Activated gamma-delta T cell treated with anti-CD3 and anti-CD28 coated beads, Interleukin-2, amount 50 U/mL, for 16 hours (primary cell): ENCODE data around the gene KITLG.
"Not testable (repeated sequence)": the region's sequence is repeated elsewhere in the genome, so short reads cannot be mapped to it uniquely, and the experiment has no call there.

Experiments
- DNase-seq: peaks from one replicate; pipeline ENCODE4 v3.0.0-alpha.2; 2020; ENCODE audit warnings: low read depth

Gene KITLG

DNA sequence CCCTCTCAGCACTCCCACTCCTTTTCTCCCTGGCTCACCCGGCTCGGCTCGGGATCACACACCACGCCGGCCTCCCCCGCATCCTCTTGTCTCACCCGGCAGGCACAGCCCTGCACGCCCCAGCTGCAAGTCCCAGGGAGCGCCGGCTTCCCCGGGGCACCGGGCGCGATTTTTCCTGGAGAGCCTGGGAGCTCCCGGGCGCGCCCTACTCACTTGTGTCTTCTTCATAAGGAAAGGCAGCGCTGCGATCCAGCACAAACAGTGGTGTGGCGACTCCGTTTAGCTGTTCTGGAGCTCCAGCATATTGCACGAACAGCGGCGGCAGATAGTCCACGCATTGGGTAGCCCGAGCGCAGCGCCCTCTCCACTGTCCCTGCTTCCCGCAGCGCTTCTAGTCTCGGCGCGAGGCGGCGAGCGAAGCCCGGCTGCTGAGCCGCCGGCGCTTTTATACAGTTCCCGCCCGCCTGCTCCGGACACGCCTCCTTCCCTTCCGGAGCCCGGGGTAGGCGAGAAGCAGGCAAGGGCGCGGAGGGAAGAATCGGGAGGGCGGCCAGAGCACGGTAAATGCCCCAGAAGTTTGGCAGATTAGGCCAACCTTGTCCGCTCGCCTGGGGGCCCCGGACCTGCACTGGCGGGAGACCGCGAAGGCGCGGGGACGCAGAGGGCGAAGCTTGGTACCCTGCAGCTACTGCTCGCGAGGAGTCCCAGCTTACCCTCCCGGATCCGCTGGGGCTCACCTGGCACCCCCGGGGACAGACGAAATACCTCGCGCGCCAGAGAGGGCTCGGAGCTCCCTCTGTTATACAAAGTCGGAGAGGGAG is at the start of gene KITLG:
TSS of gene KITLG (minus strand) at position 421 of the 821 bp plus-strand sequence. CDS start at position 228, 193 bp downstream.
- no peak for DNase-seq

DNA sequence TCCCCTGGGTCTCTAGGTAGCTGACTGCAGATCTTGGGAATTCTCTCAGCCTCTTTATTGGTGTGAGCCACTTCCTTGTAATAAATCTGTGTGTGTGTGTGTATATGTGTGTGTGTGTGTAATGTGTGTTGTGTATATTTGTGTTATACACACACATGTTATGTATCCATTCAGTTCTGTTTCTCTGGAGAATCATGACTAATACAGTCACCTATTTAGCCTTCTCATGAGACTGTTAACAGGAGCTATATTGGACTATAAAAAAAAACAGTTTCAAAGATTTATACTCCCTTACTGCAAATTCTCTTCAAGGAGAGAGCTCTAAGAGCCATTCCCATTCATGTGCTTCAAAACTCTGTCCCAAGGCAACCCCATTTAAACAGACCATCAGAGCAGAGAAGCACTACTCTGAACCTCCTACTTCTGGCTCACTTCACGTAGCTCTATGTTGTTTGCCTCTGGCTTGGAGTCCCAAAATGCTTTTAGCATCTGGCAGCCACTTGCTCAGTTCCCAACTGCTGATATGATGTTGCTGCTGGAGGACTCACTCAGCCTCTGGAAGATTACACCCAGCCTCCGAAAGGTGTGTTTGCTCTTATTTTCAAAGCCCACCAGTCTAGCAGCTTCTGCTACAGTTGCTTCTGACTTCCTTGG is 48.7 kb upstream of the KITLG start:
- no peak for DNase-seq

DNA sequence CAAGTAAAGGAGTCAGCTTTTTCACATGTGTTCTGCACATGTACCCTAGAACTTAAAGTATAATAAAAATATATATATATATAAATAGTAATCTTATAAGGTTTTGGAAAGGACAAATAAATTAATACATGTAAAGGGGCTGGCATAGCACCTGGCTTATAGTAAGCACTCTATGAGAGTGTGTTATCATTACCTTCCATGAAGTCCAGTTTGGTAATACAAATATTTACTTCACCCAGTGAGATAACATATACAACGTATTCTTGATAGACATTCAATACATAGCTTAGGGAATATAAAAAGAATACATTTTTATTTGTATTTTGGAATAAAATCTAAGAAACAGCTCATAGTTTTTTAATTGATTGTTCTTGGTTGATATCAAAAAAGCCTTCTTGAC is 47.8 kb upstream of the KITLG start:
- not testable (repeated sequence) for DNase-seq

GRCh38 chr12:88627501-88627900 is 47.2 kb upstream of the KITLG start:
- DNase-seq: no peak

DNA sequence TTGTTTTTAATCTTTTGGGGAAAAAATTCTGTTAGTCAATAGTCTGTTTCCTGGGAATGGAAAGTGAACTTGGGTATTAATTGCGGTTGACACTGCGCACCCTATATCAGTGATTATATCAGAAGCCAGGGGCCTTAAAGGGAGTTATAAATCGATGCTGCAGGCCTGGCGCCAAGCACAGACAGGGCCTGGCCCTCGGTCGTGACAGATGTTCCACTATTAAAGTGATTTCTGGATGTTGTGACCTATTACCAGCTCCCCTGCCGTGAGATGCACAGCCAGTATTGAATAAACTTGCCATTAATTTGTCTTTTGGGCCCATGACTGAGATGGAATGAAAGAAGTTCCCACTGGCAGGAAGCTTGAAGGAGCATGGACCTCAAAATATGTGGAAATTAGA is 45.1 kb upstream of the KITLG start:
- no peak for DNase-seq

- DNase-seq: no peak
Measured at GRCh38 chr12:88624911-88625310, 44.6 kb upstream of the KITLG start.

- DNase-seq: no peak
Measured at GRCh38 chr12:88623777-88624548, 43.7 kb upstream of the KITLG start.

DNA sequence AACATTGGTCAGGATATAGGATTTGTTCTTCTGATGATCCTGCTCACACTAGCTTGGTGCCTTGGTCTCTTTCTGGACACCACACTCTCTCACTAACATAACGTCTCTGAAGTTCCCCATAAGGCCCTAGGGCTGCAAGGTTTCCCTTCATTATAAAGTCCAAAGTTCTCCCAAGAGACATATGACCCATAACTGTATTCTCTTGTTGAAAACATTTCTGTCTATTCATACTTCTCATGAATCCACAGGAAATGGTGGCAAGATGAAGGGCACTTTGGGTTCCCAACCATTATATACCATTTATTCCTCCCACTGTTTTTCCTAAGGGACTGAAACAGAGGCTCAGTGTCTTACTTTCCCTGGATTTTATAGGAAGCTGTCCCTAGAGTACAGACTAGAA is 37.1 kb upstream of the KITLG start:
- no peak for DNase-seq

- DNase-seq: no peak
Measured at GRCh38 chr12:88615490-88615889, 35.2 kb upstream of the KITLG start.

GRCh38 chr12:88604646-88605045 is 24.4 kb upstream of the KITLG start:
- no peak for DNase-seq

DNA sequence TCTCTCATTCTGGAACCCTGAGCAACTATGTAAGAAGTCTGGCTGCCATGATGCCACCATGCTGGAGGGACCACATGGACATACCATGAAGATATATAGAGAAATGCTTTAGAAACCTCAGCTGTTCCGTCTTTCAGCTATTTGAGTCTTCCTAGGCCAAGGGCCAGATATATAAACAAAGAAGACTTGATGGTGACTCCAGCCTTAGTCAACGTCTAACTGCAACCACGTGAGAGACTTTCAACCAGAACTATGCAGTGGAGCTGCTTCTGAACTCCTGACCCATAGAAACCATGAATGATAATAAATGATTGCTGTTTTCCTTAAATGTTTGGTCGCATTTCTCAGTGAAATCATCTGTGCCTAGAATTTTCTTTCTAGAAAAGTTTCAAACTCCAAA is 20.0 kb upstream of the KITLG start:
- DNase-seq: no peak

- DNase-seq: no peak
Measured at GRCh38 chr12:88597365-88597764, 17.1 kb upstream of the KITLG start.

GRCh38 chr12:88595697-88596096 is 15.4 kb upstream of the KITLG start:
- no peak for DNase-seq

GRCh38 chr12:88594780-88595179 is 14.5 kb upstream of the KITLG start:
- DNase-seq: no peak

- no peak for DNase-seq
Measured at GRCh38 chr12:88591343-88591742, 11.1 kb upstream of the KITLG start.

DNA sequence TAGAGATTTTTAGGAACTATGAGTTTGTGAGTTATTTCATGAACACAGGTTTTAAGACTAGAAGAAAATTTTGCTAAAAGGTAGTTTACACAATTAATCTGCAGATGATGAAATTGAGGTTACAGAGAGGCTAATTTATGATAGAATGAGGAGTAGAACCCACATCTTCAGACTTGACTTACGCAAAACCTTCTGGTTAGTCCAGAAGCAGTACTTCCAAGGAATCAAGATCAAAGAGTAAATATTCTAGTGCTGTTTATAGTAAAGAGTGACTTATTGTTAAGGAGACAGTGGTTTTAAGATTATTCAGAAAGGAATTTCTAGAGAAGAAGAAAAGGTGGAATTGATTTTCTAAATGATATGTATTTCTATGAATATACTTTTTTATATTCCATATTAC is 10.6 kb upstream of the KITLG start:
- DNase-seq: no peak

DNA sequence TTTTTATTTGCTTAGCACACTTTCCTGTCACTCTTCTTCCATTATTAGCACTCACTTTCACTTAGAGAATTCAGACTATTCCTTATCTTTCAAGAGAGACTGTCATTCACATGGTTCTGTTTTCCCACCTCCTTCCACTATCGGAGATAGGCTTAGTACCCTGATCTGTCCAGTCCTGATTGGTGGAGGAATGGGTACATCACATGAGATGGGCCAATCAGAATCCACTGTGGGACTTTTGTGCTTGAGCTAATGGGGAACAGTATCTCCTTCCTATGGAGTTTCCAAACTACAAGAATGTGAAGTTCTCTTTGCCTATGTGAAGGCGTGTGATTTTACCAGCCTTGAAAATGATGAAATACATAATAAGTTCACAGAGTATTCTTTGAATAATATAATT is 4.8 kb upstream of the KITLG start:
- DNase-seq: no peak

DNA sequence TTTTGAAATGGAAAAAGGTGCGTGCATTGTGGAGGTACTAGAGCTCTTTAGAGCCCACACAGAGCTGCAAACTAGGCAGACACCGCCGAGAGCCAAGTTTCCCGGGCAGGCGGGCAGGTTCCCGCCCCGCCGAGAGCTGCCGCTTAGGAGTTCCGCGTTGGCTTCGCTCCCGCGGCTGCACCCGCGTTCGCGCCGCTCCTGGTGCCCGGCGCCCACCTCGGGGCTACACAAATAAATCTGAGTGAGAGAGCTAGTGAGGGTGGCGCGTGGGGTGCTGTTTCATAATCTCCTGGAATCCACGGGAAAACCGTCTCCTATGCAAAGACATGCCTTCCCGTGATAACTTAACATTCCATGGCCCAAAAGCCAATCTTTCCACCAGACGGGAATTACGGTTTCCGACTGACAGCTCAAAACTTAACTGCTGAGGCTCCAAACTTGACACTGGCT is 645 bp downstream of the KITLG start:
- no peak for DNase-seq

GRCh38 chr12:88579161-88579517 is 1.1 kb downstream of the KITLG start:
- no peak for DNase-seq

- no peak for DNase-seq
Measured at GRCh38 chr12:88578276-88579160, 1.8 kb downstream of the KITLG start.

DNA sequence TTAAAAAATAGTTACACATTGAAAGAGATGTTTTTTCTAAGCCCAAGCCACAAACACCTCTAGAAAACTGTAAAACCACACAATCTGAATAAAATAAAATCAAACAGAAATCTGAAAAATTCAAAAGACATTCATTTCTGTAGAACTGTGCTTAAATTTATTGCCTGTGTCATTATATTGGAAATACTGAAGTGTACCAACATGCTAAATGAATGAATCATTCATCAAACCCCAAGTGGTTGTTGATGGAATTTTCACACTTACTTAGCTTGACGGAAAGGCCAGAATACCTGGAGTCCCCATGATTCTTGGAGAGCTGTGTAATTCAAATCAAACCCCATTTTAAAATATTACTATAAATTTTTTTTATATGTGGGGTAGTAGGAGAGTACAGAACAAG is 2.7 kb downstream of the KITLG start:
- DNase-seq: no peak

- DNase-seq: no peak
Measured at GRCh38 chr12:88576866-88577265, 3.4 kb downstream of the KITLG start.
